OCI-M2 (cell line): ENCODE results near the gene DAZ4.
"Not testable (repeated sequence)": the region's sequence is repeated elsewhere in the genome, so short reads cannot be mapped to it uniquely, and the experiment has no call there.

Experiments
- DNase-seq: peaks from one replicate; lab custom pipeline; 2025; ENCODE audit not compliant: unreplicated experiment; lab: John Stamatoyannopoulos, UW

The DAZ4 gene, protein sequence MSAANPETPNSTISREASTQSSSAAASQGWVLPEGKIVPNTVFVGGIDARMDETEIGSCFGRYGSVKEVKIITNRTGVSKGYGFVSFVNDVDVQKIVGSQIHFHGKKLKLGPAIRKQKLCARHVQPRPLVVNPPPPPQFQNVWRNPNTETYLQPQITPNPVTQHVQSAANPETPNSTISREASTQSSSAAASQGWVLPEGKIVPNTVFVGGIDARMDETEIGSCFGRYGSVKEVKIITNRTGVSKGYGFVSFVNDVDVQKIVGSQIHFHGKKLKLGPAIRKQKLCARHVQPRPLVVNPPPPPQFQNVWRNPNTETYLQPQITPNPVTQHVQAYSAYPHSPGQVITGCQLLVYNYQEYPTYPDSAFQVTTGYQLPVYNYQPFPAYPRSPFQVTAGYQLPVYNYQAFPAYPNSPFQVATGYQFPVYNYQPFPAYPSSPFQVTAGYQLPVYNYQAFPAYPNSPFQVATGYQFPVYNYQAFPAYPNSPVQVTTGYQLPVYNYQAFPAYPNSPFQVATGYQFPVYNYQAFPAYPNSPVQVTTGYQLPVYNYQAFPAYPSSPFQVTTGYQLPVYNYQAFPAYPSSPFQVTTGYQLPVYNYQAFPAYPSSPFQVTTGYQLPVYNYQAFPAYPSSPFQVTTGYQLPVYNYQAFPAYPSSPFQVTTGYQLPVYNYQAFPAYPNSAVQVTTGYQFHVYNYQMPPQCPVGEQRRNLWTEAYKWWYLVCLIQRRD

GRCh38 chrY:24833619-24834018, at the start of gene DAZ4:
Gene DAZ4, plus strand, starts transcription at chrY:24833919. Its CDS starts 208 bp downstream, at chrY:24834127.
- DNase-seq: not testable (repeated sequence)

GRCh38 chrY:24813293-24813692, 20.4 kb upstream of the DAZ4 start, which contains the start of gene DAZ3:
Gene DAZ3, minus strand, starts transcription at chrY:24813393. Its CDS starts 208 bp downstream, at chrY:24813185.
- DNase-seq: not testable (repeated sequence)

- DNase-seq: not testable (repeated sequence)
Observed at GRCh38 chrY:24821836-24822235, 11.9 kb upstream of the DAZ4 start.

- DNase-seq: not testable (repeated sequence)
Observed at GRCh38 chrY:24824184-24824879, 9.4 kb upstream of the DAZ4 start.

DNA sequence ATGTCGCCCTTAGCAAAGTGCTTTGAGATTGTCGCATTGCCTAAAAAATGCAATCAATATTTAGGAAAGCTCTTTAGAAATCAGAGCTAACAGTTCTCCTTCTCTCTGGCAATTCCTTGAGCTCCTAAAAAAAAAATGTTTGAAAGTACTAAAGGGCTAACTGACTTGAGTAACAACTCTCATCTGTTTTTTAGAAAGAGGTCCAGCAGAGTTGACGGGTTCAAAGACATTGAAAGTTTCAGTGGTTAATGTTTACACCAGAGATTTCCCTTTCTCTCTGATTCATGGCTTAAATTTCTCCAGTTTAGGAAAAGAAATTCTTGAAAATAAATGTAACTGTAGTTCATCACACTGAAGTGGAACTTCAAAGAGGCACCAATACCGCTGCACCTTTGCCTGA, 8.7 kb upstream of the DAZ4 start:
- DNase-seq: not testable (repeated sequence)
